ENCODE measurements around the gene PYGB. TPM values are rescaled to one million over a fixed set of nuclear protein-coding genes. Genes with fewer than 3 reads are reported as not detected.

PYGB gene
- total and polyA plus RNA-seq, 2 donors (not counting 1 experiment from before 2014, with no cell fraction given): 22.5 to 30.6 TPM

GRCh38 chr20:25229486-25230165 lies 18.3 kb upstream of the PYGB start:
- intact Hi-C loops (cut with micrococcal nuclease): no loop called here
- H3K4me3 ChIP-seq (ENCODE audit: control extremely low read depth in 1 of 5, extremely low read depth in 1 of 5, insufficient read depth in 1 of 5, low read depth in 2 of 5, low read length in 4 of 5): no peak overlapping the region
- H3K27me3 Mint-ChIP-seq: peaks cover 9% of the 10 kb centered on the region
- ATAC-seq (ENCODE audit: low read depth): no peak
- H3K79me2 ChIP-seq (ENCODE audit: control insufficient read depth, insufficient read depth, low read length): no peaks in the 10 kb centered on the region
- H3K27me3 ChIP-seq (replicated peaks in 1 of 4; ENCODE audit: control extremely low read depth in 1 of 4, control insufficient read depth in 3 of 4, insufficient read depth in 4 of 4, low read length in 3 of 4): peaks cover 0 to 2% (median 0%) of the 10 kb centered on the region in 4 experiments
- POLR2A ChIA-PET: no interaction called here
- no peak overlapping the region for H3K27ac ChIP-seq (ENCODE audit: low read length in 2 of 2)
- DNase-seq: no peak
- H3K4me2 ChIP-seq (replicated peaks; ENCODE audit: low read depth, low read length, poor library complexity, severe bottlenecking): no peak overlapping the region
- H3K9me3 Mint-ChIP-seq (ENCODE audit: insufficient read depth): no peaks in the 10 kb centered on the region
- peaks cover 10% of the 10 kb centered on the region for H3K4me1 Mint-ChIP-seq
- no peaks in the 10 kb centered on the region for H3K36me3 ChIP-seq (replicated peaks in 1 of 2; ENCODE audit: control extremely low read depth in 1 of 2, control insufficient read depth in 1 of 2, extremely low read depth in 1 of 2, insufficient read depth in 2 of 2, low read length in 1 of 2)
- no peak overlapping the region for H2AFZ ChIP-seq (ENCODE audit: insufficient read depth, low read depth, low read length, poor library complexity, severe bottlenecking)
- no peak overlapping the region for H3K27ac Mint-ChIP-seq
- TF ChIP-seq EZH2 (IDR thresholded peaks at IDR 0.05; ENCODE audit: borderline replicate concordance, insufficient read depth, low read depth, low read length, poor library complexity, severe bottlenecking) (no peak), CTCF (IDR thresholded peaks at IDR 0.05) (no peak)
- WGBS (ENCODE audit: insufficient coverage): 96% methylated on average over 21 of the region's 23 CpGs
- no peak overlapping the region for H3K9ac ChIP-seq (ENCODE audit: low read length)
- H3K4me3 Mint-ChIP-seq: no peak overlapping the region
- H3K9me3 ChIP-seq (ENCODE audit: control extremely low read depth in 1 of 3, control insufficient read depth in 2 of 3, insufficient read depth in 1 of 3, low read length in 2 of 3): no peaks in the 10 kb centered on the region
- CTCF ChIA-PET: interaction anchor here (1.5 kb wide), 1 partner anchor 20 kb away, joined by 3 read pairs; no protein-coding TSS in a partner anchor
- H4K20me1 ChIP-seq (ENCODE audit: control insufficient read depth, insufficient read depth, low read length, poor library complexity, severe bottlenecking): no peaks in the 10 kb centered on the region
- peaks cover 4 to 7% of the 10 kb centered on the region in 2 donors for H3K4me1 ChIP-seq (ENCODE audit: control insufficient read depth in 2 of 2, insufficient read depth in 2 of 2, low read length in 2 of 2)

- no peak for DNase-seq
- H2AFZ ChIP-seq (ENCODE audit: insufficient read depth, low read depth, low read length, poor library complexity, severe bottlenecking): no peak overlapping the region
- intact Hi-C loops (cut with micrococcal nuclease): no loop called here
- Mint-ChIP-seq H3K9me3 (ENCODE audit: insufficient read depth) (no peaks in the 10 kb centered on the region), H3K27me3 (peaks cover 15% of the 10 kb centered on the region), H3K27ac (no peak overlapping the region), H3K4me3 (no peak overlapping the region), H3K4me1 (peaks cover 10% of the 10 kb centered on the region)
- peaks cover 0 to 2% (median 0%) of the 10 kb centered on the region in 4 experiments for H3K27me3 ChIP-seq (replicated peaks in 1 of 4; ENCODE audit: control extremely low read depth in 1 of 4, control insufficient read depth in 3 of 4, insufficient read depth in 4 of 4, low read length in 3 of 4)
- ChIA-PET CTCF (no interaction called here), POLR2A (no interaction called here)
- 84% methylated on average over 6 of the region's 8 CpGs for WGBS (ENCODE audit: insufficient coverage)
- TF ChIP-seq EZH2 (IDR thresholded peaks at IDR 0.05; ENCODE audit: borderline replicate concordance, insufficient read depth, low read depth, low read length, poor library complexity, severe bottlenecking): no peak
- no peak for TF ChIP-seq CTCF (IDR thresholded peaks at IDR 0.05)
- no peaks in the 10 kb centered on the region for H4K20me1 ChIP-seq (ENCODE audit: control insufficient read depth, insufficient read depth, low read length, poor library complexity, severe bottlenecking)
- no peak for ATAC-seq (ENCODE audit: low read depth)
- H3K4me3 ChIP-seq (ENCODE audit: control extremely low read depth in 1 of 5, extremely low read depth in 1 of 5, insufficient read depth in 1 of 5, low read depth in 2 of 5, low read length in 4 of 5): no peak overlapping the region
- H3K4me2 ChIP-seq (replicated peaks; ENCODE audit: low read depth, low read length, poor library complexity, severe bottlenecking): peak overlapping the region; percentile 28
- no peak overlapping the region for H3K27ac ChIP-seq (ENCODE audit: low read length in 2 of 2)
- no peaks in the 10 kb centered on the region for H3K36me3 ChIP-seq (replicated peaks in 1 of 2; ENCODE audit: control extremely low read depth in 1 of 2, control insufficient read depth in 1 of 2, extremely low read depth in 1 of 2, insufficient read depth in 2 of 2, low read length in 1 of 2)
- H3K79me2 ChIP-seq (ENCODE audit: control insufficient read depth, insufficient read depth, low read length): no peaks in the 10 kb centered on the region
- no peak overlapping the region for H3K9ac ChIP-seq (ENCODE audit: low read length)
- no peaks in the 10 kb centered on the region for H3K9me3 ChIP-seq (ENCODE audit: control extremely low read depth in 1 of 3, control insufficient read depth in 2 of 3, insufficient read depth in 1 of 3, low read length in 2 of 3)
- H3K4me1 ChIP-seq (ENCODE audit: control insufficient read depth in 2 of 2, insufficient read depth in 2 of 2, low read length in 2 of 2): peaks cover 4 to 7% of the 10 kb centered on the region in 2 donors
Measured at GRCh38 chr20:25230166-25230831, 17.6 kb upstream of the PYGB start.

All from B cell (primary cell).